GM19238 (cell line): ENCODE measurements around the gene TMEM131L.
"Not testable (repeated sequence)": the region's sequence is repeated elsewhere in the genome, so short reads cannot be mapped to it uniquely, and the experiment has no call there.

Experiments
- DNase-seq: peaks from one replicate; pipeline ENCODE4 v3.0.0; 2011; ENCODE audit warnings: low spot score; ENCODE audit not compliant: insufficient read length

The TMEM131L gene

DNA sequence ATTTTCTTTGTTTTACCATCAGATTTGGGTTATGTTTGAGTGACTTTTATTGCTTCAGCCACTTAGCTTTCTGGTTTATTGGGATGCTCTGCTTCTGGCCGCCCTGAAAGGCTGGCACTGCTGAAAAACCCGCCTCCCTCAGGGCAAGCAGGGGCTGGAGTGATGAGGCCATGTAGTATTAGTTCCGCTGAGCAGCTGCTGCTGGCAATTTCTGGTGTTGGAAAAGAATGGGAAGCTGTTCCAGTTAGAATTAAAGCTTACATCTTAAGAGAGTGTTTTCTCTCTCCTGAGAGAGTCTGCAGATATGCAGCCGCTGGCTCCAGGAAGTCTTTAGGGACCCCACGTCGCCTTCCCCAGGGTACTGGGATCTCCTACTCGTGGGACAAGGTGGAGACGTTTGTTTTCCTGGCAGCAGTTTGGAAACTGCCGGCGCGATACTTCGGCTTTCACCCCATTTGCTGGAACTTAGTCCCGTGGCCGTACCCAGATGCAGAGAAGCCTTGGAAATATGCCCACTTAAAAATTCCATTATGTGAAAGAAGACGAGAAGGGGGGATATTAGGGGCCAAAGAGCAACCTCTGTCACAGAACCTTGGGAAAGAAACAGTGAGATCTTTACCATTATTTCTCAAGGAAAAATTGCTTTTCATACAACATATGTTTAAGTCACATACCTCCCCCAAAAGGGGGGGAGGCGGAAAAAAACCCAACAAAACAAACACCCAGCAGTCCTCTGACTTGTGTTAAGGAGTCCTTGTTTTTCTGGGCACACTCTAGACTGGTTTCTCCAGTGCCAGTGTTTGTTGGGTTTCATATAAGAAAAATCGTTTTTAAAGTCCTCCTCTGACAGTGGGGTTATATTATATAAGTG lies 72.6 kb downstream of the TMEM131L start:
- DNase-seq, result no peak

DNA sequence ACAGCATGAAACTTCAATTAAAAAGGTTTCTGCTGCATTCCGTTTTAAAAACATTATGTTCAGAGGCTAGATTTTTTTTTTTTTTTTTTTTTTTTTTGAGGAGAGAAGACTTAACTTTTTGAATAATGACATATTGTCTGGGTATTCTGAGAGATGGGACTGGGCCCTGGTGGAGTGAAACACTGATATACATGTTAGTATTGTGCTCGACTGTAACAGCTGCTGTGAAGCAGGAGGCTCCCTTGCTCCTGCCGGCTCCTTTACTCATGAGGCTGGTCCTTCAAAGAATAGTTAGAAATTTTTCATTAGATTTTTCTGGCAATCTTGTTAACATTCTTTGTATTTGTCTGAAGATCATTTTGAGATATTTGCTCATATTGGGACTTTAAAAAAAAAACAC lies 73.3 kb downstream of the TMEM131L start:
- DNase-seq, result no peak

- DNase-seq, result no peak
These were observed 75.4 kb downstream of the TMEM131L start for GRCh38 chr4:153541456-153542096.

DNA sequence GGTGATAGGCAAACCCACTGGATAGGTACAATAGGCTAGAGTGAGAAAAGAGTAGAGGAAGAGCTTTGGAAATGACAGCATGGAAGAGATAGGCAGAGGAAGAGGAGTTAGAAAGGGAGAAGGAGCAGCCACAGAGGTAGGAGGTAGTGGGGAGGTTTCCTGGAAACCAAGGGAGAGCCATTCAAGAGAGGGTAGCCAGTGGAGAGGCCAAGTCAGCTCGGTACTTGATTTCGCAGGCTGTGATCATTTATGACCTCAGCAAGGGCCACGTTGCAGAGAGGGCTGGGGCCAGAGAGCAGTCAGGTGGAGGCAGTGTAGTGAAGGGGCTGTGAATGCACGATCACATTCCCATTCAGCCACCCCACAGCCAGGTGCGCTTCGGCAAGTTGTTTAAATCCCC lies 76.0 kb downstream of the TMEM131L start:
- no peak for DNase-seq

GRCh38 chr4:153542834-153543233 lies 76.7 kb downstream of the TMEM131L start:
- DNase-seq, result no peak

DNA sequence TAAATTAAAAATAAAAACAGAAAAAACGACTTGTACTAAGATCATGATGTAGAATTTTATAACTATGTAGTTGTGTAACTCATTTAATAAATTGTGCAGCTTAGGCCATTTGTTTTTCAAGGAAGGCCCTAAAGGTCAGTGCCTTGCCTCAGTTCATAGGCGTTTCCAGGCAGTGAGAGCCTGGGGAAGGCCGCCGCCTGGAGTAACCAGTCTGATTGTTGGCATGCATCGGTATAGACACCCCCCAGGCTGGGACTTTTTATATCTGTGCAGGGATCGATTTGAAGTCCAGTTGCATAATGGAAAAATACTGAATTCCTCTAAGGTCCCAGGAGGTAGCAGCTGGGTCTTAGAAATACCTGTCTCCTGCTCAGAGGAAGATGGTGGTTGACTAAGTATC lies 77.2 kb downstream of the TMEM131L start:
- DNase-seq, result no peak

DNA sequence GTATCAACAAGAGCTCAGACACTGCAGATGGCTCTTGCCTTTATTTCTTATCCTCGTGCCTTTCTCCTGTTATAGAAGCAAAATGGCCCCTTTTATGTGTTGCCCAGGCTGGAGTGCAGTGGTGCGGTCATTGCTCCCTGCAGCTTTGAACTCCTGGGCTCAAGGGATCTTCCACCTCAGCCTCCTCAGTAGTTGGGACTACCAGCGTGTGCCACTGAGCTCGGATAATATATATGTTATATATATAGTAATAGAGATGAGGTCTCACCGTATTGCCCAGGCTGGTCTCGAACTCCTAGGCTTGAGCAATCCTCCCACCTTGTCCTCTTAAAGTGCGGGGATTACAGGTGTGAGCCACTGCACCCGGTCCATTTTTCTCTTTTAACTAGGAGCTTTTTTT lies 79.7 kb downstream of the TMEM131L start:
- DNase-seq, result no peak

- no peak for DNase-seq
These were observed 80.1 kb downstream of the TMEM131L start for GRCh38 chr4:153546280-153546679.

- DNase-seq, result no peak
These were observed 81.4 kb downstream of the TMEM131L start for GRCh38 chr4:153547520-153547919.

DNA sequence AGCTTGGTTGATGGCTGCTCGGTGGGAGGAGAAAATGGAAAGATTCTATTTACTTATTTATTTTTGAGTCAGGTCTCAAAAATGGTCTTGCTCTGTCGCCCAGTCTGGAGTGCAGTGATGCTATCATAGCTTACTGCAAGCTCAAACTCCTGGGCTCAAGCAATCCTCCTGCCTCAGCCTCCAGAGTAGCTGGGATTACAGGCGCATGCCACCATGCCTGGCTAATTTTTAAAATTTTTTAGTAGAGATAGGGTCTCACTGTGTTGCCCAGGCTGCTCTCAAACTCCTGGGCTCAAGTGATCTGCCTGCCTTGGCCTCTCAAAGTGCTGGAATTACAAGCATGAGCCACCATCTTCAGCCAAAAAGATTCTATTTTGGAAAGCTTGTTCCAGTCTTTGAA lies 82.7 kb downstream of the TMEM131L start:
- DNase-seq, result not testable (repeated sequence)

GRCh38 chr4:153549405-153549804 lies 83.2 kb downstream of the TMEM131L start:
- no peak for DNase-seq

GRCh38 chr4:153553155-153553818 lies 87.1 kb downstream of the TMEM131L start:
- no peak for DNase-seq

GRCh38 chr4:153553819-153554170 lies 87.6 kb downstream of the TMEM131L start:
- DNase-seq, result no peak

- DNase-seq, result no peak
These were observed 89.7 kb downstream of the TMEM131L start for GRCh38 chr4:153555730-153556434.

DNA sequence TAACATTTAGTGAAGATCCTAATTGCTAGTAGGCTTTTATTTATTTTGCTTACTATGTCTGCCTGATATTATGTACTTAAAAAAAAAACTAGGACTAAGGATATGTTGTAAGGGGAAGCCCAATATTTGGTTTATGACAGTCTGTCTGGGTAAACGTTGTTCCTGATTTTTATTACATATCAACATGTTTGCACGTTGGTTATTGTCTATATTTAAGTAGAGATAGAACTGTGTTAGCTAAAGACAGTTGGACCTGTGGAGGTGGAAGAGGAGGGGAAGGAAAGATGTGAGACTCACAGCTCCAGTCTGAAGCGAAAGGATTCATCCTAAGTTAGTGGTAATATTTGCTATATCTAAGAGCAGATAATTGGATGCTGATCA lies 90.3 kb downstream of the TMEM131L start:
- DNase-seq, result no peak

DNA sequence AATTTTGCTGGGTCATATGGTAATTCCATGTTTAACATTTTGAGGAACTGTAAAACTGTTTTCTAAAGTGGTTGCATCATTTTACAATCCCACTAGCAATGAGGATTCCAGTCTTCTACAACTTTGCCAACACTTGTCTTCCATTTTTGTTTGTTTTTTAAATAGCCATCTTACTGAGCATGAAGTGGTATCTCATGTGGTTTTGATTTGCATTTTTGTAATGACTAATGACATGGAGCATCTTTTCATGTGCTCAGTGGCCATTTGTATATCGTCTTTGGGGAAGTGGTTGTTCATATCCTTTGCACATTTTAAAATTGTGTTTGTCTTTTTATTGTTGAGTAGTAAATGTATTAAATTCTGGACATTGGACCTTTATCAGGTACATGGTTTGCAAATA lies 94.7 kb downstream of the TMEM131L start:
- DNase-seq, result no peak

DNA sequence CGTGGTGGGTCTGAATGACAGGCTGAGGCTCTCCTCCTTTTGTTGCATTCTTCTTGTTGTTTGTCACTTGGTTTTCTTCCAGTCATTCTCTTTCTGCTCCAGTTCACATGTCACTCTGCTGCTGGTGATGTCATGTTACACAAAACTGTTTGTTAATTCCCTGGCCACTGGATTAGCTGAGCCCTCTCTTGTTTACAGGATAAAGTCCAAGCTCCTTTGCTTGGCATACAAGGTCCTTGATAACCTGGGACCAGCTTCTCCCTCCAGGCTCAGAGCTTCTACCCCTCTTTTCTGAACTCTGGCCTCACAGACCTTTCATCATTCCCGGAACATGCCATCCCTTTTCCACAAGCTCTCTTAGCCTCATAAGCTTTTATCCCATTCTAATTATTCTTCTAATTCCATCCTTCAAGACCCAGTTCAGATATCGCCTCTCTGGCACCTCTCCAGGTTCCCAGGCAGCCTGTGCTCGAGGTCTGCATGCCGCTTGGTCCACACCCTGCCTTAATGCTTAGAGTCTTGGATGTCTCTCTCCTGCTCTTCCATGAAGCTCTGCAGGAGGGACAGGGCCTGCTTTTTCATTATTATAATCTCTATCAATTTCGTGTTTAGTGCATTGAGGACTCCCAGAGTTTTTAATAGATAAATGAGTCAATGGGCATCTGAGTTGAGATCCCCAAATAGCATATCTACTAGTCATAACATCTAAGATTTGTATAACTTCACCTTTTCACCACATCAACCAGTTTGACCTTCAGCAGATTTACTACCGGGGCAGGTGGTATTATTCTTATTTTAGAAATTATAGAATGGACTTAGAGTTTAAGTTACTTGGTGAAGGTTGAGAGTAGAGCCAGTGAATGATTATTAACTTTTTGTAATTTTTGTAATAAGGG lies 98.7 kb downstream of the TMEM131L start:
- DNase-seq, result no peak

GRCh38 chr4:153566631-153567150 lies 100.5 kb downstream of the TMEM131L start:
- no peak for DNase-seq

DNA sequence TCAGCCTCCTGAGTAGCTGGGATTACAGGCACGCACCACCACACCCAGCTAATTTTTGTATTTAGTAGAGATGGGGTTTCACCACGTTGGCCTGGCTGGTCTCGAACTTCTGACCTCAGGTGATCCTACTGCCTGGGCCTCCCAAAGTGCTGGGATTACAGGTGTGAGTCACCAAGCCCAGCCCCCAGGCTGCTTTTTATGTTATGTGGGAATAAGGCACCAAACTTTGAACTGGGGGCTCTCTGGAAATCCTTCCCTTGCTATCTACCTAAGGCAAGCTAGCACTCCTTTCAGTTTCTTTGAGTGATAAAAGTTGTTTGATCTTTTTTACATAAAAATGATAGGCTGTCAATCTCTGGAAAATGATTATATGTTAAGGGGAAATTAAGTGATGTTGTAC lies 101.5 kb downstream of the TMEM131L start:
- DNase-seq, result not testable (repeated sequence)

- no peak for DNase-seq
These were observed 104.2 kb downstream of the TMEM131L start for GRCh38 chr4:153570228-153570973.
